Measurements from ENCODE around the gene MOK. TPM values are rescaled to one million over a fixed set of nuclear protein-coding genes. Genes with fewer than 3 reads are reported as not detected.
A peak's percentile ranks its signal among the peaks of the same experiment; 100 is the strongest.

The MOK gene
- total RNA-seq, 4 donors from 2014 or later, result 3.0 to 16.0 (median 11.1) TPM

DNA sequence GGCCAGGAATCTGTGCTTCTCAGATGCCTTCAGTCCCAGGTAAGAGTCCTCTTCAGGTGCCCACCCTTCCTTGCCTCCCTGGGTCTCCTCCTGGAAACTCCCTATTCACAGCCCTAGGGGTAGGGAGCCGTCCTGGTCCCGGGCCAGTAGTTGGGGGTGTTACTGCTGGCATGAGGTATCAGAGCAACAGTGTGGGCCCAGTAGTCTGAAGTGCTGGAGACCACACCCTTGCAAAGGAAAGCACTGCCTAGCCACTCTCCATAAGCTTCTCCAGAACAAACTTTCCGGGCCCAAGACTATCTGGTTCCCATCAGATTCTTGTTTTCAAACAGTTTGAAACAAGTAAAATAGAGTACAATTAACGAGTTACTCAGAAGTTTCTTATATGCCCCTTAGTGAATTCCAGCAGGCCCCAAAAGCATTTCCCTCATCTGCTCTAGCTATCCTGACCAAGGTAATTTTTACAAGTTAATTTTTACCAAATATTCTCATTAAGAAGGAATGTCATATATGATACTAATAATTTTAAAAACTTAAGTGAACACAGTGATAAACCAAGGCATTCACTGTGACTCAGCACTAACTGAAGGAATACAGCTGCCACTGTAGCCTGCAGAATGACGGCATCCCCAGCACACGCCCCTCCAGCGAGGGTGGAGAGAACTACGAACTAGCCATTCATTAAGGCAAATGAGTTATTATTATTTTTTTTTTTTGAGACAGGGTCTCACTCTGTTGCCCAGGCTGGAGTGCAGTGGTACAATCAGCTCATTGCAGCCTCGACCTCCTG, 49.4 kb downstream of the MOK start:
- Histone ChIP-seq H3K27me3 (no peaks in the 10 kb centered on the region), H3K36me3 (no peaks in the 10 kb centered on the region), H3K4me1 (no peaks in the 10 kb centered on the region), H3K27ac (peak overlapping the region in 3 of 4 donors; percentile 9 to 56 (median 51)), H3K9me3 (no peaks in the 10 kb centered on the region), H3K4me3 (no peak overlapping the region)
- in situ Hi-C loops (cut with MboI; ENCODE audit: low pct_ligation_motif_present in 1 of 4, low pct_unique_long_range_greater_than_20kb in 1 of 4, low sequenced_read_pairs in 3 of 4) (no loop called here), intact Hi-C loops (cut with DNase I; ENCODE audit: low total_unique reads) (no loop called here)
- no peak for DNase-seq
- 65% methylated on average over 6 to 9 of the region's 9 CpGs for WGBS, 2 donors (ENCODE audit: low coverage in 1 of 2)
- no peak for TF ChIP-seq POLR2AphosphoS5 (IDR thresholded peaks at IDR 0.05)
- TF ChIP-seq, protein P1, sequence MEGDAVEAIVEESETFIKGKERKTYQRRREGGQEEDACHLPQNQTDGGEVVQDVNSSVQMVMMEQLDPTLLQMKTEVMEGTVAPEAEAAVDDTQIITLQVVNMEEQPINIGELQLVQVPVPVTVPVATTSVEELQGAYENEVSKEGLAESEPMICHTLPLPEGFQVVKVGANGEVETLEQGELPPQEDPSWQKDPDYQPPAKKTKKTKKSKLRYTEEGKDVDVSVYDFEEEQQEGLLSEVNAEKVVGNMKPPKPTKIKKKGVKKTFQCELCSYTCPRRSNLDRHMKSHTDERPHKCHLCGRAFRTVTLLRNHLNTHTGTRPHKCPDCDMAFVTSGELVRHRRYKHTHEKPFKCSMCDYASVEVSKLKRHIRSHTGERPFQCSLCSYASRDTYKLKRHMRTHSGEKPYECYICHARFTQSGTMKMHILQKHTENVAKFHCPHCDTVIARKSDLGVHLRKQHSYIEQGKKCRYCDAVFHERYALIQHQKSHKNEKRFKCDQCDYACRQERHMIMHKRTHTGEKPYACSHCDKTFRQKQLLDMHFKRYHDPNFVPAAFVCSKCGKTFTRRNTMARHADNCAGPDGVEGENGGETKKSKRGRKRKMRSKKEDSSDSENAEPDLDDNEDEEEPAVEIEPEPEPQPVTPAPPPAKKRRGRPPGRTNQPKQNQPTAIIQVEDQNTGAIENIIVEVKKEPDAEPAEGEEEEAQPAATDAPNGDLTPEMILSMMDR (IDR thresholded peaks at IDR 0.05), result no peak
- TF ChIP-seq EP300 (IDR thresholded peaks at IDR 0.05; ENCODE audit: low read depth), result no peak
- TF ChIP-seq POLR2A (IDR thresholded peaks at IDR 0.05), result no peak

DNA sequence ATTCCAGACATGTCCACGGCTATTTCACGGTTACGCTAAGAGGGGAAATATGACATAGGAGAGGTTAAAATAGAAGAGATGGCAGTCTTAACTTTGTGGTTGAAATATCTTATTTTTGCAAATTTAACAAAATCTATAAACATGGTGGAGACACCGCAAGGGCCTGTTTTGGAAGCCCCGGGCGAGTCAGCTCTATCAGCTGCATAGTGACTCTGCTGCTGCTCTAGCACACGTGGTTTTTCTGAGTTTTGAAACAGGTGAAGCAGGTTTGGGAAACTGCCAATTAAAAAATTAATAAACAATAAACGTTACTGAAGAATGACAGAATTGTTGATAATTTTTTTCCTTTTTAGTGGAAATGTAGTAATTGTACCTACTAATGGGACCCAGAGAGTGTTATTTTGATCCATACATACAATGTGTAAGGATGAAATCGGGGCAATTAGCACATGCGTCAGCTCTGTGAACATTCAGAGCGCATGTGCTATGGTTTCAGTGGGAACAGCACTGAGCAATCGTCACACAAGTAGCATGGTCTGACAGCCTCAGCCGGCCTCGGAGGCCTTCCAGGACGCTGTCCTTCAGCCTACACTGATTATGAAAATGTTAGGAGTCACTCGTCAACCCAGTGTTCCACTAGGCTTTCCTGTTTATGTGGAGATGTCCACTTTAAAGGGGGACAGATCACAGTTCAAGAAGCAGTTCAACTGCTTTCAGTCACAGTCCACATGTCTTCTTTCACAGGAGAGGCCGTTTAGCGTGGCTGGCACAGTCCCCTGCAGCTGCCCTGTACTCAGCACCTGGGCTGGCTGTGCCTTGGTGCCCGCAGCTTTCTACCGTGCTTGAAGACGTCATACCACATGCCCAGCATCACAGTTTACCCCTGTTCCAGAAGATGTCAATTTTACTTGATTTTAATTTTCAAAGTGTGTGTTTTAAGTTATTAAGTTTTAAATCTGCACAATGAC, 51.8 kb downstream of the MOK start:
- TF ChIP-seq POLR2A (IDR thresholded peaks at IDR 0.05) (no peak), EP300 (IDR thresholded peaks at IDR 0.05; ENCODE audit: low read depth) (no peak), POLR2AphosphoS5 (IDR thresholded peaks at IDR 0.05) (no peak)
- TF ChIP-seq, protein P1 (IDR thresholded peaks at IDR 0.05), result no peak
- Histone ChIP-seq H3K27ac (no peak overlapping the region), H3K27me3 (no peaks in the 10 kb centered on the region), H3K36me3 (no peaks in the 10 kb centered on the region), H3K9me3 (no peaks in the 10 kb centered on the region), H3K4me3 (no peak overlapping the region), H3K4me1 (no peaks in the 10 kb centered on the region)
- WGBS, 2 donors (ENCODE audit: low coverage in 1 of 2), result 86 to 89% methylated on average over 11 to 21 of the region's 21 CpGs
- in situ Hi-C loops (cut with MboI; ENCODE audit: low pct_ligation_motif_present in 1 of 4, low pct_unique_long_range_greater_than_20kb in 1 of 4, low sequenced_read_pairs in 3 of 4), result no loop called here
- intact Hi-C loops (cut with DNase I; ENCODE audit: low total_unique reads), result no loop called here
- DNase-seq, result no peak

DNA sequence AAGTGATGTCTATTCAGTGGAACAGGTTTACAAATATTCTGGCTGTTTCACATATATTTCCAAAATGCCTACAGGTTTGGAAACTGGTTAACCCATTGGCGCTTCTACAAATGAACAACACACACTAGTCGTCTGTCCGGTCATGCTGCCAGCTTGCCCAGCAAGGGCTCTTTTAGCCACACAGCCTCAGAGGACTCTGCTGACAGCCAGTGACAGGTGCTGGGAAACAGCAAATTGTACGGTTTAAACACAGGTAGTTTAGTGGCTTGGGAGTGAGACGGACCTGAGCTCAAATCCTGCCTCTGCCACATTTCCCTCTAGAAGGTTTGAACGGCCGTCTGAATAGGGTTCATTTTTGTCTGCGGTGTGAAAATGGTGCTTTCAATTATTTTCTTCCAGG, 53.8 kb downstream of the MOK start:
- no peak for DNase-seq
- intact Hi-C loops (cut with DNase I; ENCODE audit: low total_unique reads), result no loop called here

More for the DNA sequence above, 53.8 kb downstream of the MOK start:
- Histone ChIP-seq H3K4me3 (no peak overlapping the region), H3K9me3 (no peaks in the 10 kb centered on the region), H3K27ac (no peak overlapping the region), H3K27me3 (no peaks in the 10 kb centered on the region), H3K36me3 (no peaks in the 10 kb centered on the region), H3K4me1 (no peaks in the 10 kb centered on the region)
- 91 to 100% methylated on average over 1 to 8 of the region's 8 CpGs for WGBS, 2 donors (ENCODE audit: low coverage in 1 of 2)
- TF ChIP-seq, protein P1 (IDR thresholded peaks at IDR 0.05), result no peak
- no peak for TF ChIP-seq EP300 (IDR thresholded peaks at IDR 0.05; ENCODE audit: low read depth)
- no peak for TF ChIP-seq POLR2A (IDR thresholded peaks at IDR 0.05)
- TF ChIP-seq POLR2AphosphoS5 (IDR thresholded peaks at IDR 0.05), result no peak
- in situ Hi-C loops (cut with MboI; ENCODE audit: low pct_ligation_motif_present in 1 of 4, low pct_unique_long_range_greater_than_20kb in 1 of 4, low sequenced_read_pairs in 3 of 4), result no loop called here
